IMR-90 (cell line): ENCODE data around the gene G3BP1. TPM values are rescaled to one million over a fixed set of nuclear protein-coding genes. Genes with fewer than 3 reads are reported as not detected.
A peak's percentile ranks its signal among the peaks of the same experiment; 100 is the strongest.

Experiments used
- ATAC-seq: fragments of 200-7000 bp; cut with Tn5 transposase; 2 replicates; pipeline ENCODE4 v1.9.1; 2020; ENCODE audit warnings: low read depth, mild to moderate bottlenecking, moderate library complexity
- BruUV-seq: library from RNA; stranded (reverse); fragments of 400-500 nt; replicated peaks from 2 replicates; lab custom pipeline; 2021; lab: Mats Ljungman, UMichigan
- CTCF ChIA-PET: fragments of 300-600 bp; formaldehyde crosslinking; extraction: SDS; loops from one replicate; lab custom pipeline; 2021; ENCODE audit warnings: antibody characterized with exemption; lab: Yijun Ruan, JAX
- POLR2A ChIA-PET: fragments of 300-600 bp; sonication (Branson Sonifier 250); formaldehyde crosslinking; loops from one replicate; lab custom pipeline; 2022; ENCODE audit warnings: antibody characterized with exemption; ENCODE audit not compliant: unreplicated experiment; lab: Charles Lee
- DNase-seq: peaks from one replicate; pipeline ENCODE4 v3.0.0; 2013
- H2AFZ ChIP-seq: replicated peaks from 2 replicates; pipeline ENCODE3; 2013; ENCODE audit warnings: low read length, mild to moderate bottlenecking; ENCODE audit not compliant: poor library complexity
- H2AK5ac ChIP-seq: 2 replicates; pipeline ENCODE4 v1.6.1; 2013; ENCODE audit warnings: low read depth, low read length, inconsistent platforms
- H2AK9ac ChIP-seq: replicated peaks from 2 replicates; pipeline ENCODE3; 2013; ENCODE audit warnings: mild to moderate bottlenecking, low read depth, low read length, moderate library complexity; ENCODE audit not compliant: poor library complexity
- H2BK120ac ChIP-seq: 2 replicates; pipeline ENCODE4 v1.6.1; 2013; ENCODE audit warnings: low read depth, low read length, inconsistent platforms
- H2BK15ac ChIP-seq: 3 replicates; pipeline ENCODE4 v1.6.1; 2013; ENCODE audit warnings: low read depth, low read length, inconsistent platforms
- H2BK20ac ChIP-seq: 2 replicates; pipeline ENCODE4 v1.6.1; 2013; ENCODE audit warnings: low read depth, mild to moderate bottlenecking, inconsistent platforms, low read length, moderate library complexity
- H2BK5ac ChIP-seq: 2 replicates; pipeline ENCODE4 v1.6.1; 2013; ENCODE audit warnings: mild to moderate bottlenecking, low read depth, low read length, inconsistent platforms; ENCODE audit not compliant: poor library complexity, severe bottlenecking
- H3K14ac ChIP-seq: replicated peaks from 2 replicates; pipeline ENCODE4 v1.6.1; 2013; ENCODE audit warnings: low read depth, low read length, inconsistent platforms
- H3K18ac ChIP-seq: 2 replicates; pipeline ENCODE4 v1.6.1; 2013; ENCODE audit warnings: low read depth, low read length, control low read depth
- H3K23ac ChIP-seq: 2 replicates; pipeline ENCODE4 v1.6.1; 2013; ENCODE audit warnings: low read depth, low read length, inconsistent platforms
- H3K27ac ChIP-seq: 2 replicates; pipeline ENCODE4 v1.5.1; 2013; ENCODE audit warnings: mild to moderate bottlenecking, control low read depth, low read length; ENCODE audit not compliant: insufficient read depth
- H3K27me3 ChIP-seq: 2 replicates; pipeline ENCODE4 v1.6.1; 2013; ENCODE audit warnings: low read length; ENCODE audit not compliant: control insufficient read depth, insufficient read depth
- H3K36me3 ChIP-seq: 2 replicates; pipeline ENCODE4 v1.6.1; 2013; ENCODE audit warnings: low read length, mixed read lengths; ENCODE audit not compliant: control insufficient read depth, insufficient read depth
- H3K4ac ChIP-seq: 2 replicates; pipeline ENCODE4 v1.6.1; 2013; ENCODE audit warnings: low read depth, low read length, inconsistent platforms
- H3K4me1 ChIP-seq: 2 replicates; pipeline ENCODE4 v1.6.1; 2013; ENCODE audit warnings: low read length, mixed read lengths; ENCODE audit not compliant: control insufficient read depth, insufficient read depth
- H3K4me2 ChIP-seq: 2 replicates; pipeline ENCODE4 v1.6.1; 2013; ENCODE audit warnings: low read depth, mild to moderate bottlenecking, control low read depth, low read length, moderate library complexity
- H3K4me3 ChIP-seq: 2 replicates; pipeline ENCODE4 v1.5.1; 2013; ENCODE audit warnings: low read depth, mild to moderate bottlenecking, control low read depth, low read length, moderate library complexity; ENCODE audit not compliant: insufficient read depth
- H3K56ac ChIP-seq: 2 replicates; pipeline ENCODE4 v1.6.1; 2013; ENCODE audit warnings: low read length, inconsistent platforms; ENCODE audit not compliant: insufficient read depth; ENCODE audit errors: extremely low read depth
- H3K79me1 ChIP-seq, 2 experiments: 2 replicates each; pipeline ENCODE4 v1.6.1; 2013; ENCODE audit warnings: low read length in 2 of 2, inconsistent platforms in 1 of 2, low read depth in 1 of 2
- H3K9ac ChIP-seq: 2 replicates; pipeline ENCODE4 v1.6.1; 2013; ENCODE audit warnings: low read depth, low read length, control low read depth
- H3K9me1 ChIP-seq: 2 replicates; pipeline ENCODE4 v1.6.1; 2013; ENCODE audit warnings: low read length, inconsistent platforms; ENCODE audit not compliant: insufficient read depth
- H3K9me3 ChIP-seq: 2 replicates; pipeline ENCODE4 v1.6.1; 2013; ENCODE audit warnings: low read length; ENCODE audit not compliant: control insufficient read depth, insufficient read depth
- H4K20me1 ChIP-seq: 2 replicates; pipeline ENCODE4 v1.6.1; 2013; ENCODE audit warnings: low read length, inconsistent platforms; ENCODE audit not compliant: insufficient read depth
- H4K5ac ChIP-seq: 2 replicates; pipeline ENCODE4 v1.6.1; 2013; ENCODE audit warnings: mild to moderate bottlenecking, low read depth, low read length, control low read depth
- H4K8ac ChIP-seq, 2 experiments: 2 replicates each; pipeline ENCODE4 v1.6.1; 2013; ENCODE audit warnings: low read depth in 2 of 2, low read length in 2 of 2, control low read depth in 1 of 2, inconsistent platforms in 1 of 2
- H4K91ac ChIP-seq: 2 replicates; pipeline ENCODE4 v1.6.1; 2013; ENCODE audit warnings: low read depth, low read length, inconsistent platforms; ENCODE audit not compliant: insufficient read depth
- CEBPB ChIP-seq: IDR thresholded peaks from 2 replicates; pipeline ENCODE4 v1.6.1; 2012; ENCODE audit warnings: low read depth, low read length, improper control_type of control experiment
- FOS ChIP-seq: fragments of 150-350 bp; IDR thresholded peaks from 2 replicates; pipeline ENCODE4 v1.6.1; 2016; ENCODE audit warnings: low read depth, low read length
- MXI1 ChIP-seq: IDR thresholded peaks from 2 replicates; pipeline ENCODE4 v1.6.1; 2012; ENCODE audit warnings: low read depth, mild to moderate bottlenecking, low read length, moderate library complexity, borderline replicate concordance
- RAD21 ChIP-seq: IDR thresholded peaks from 2 replicates; pipeline ENCODE4 v1.6.1; 2012; ENCODE audit warnings: low read length, improper control_type of control experiment
- RCOR1 ChIP-seq: IDR thresholded peaks from 2 replicates; pipeline ENCODE4 v1.6.1; 2012; ENCODE audit warnings: mild to moderate bottlenecking, low read length, improper control_type of control experiment; ENCODE audit not compliant: insufficient replicate concordance
- WGBS, 2 experiments: methylation state at CpG; one replicate each; pipeline versions ENCODE4 v1.1.5 to v1.1.7; 2013; ENCODE audit warnings: missing lambda C conversion rate in 2 of 2; ENCODE audit not compliant: insufficient read length in 1 of 2; ENCODE audit errors: extremely low coverage in 2 of 2; 5-methylcytosine and 5-hydroxymethylcytosine counted together
- dilution Hi-C: fragments of 300-500 bp; cut with HindIII; formaldehyde crosslinking; loops from one replicate; pipeline ENCODE4 v1.14.3; 2018; ENCODE audit warnings: low sequenced_read_pairs; ENCODE audit not compliant: unreplicated experiment
- in situ Hi-C: fragments of 300-500 bp; cut with MboI; formaldehyde crosslinking; loops from 3 replicates; pipeline ENCODE4 v1.14.3; 2019; ENCODE audit warnings: low sequenced_read_pairs, inconsistent platforms, mixed read lengths
- intact Hi-C: fragments of 100-400 bp; cut with micrococcal nuclease; formaldehyde crosslinking; loops from 2 replicates; pipeline ENCODE4 v1.10.0; 2022
- polyA plus RNA-seq, 3 experiments: library from polyadenylated mRNA; depleted of rRNA; stranded (reverse); fragments of >200 nt; gene quantifications; 2 replicates each; pipeline ENCODE4 v1.2.3, GENCODE V29; 2012; ENCODE audit warnings: low replicate concordance in 1 of 3
- total RNA-seq: library from RNA; depleted of rRNA; stranded (reverse); fragments of >200 nt; gene quantifications from 2 replicates; pipeline ENCODE4 v1.2.3, GENCODE V29; 2012

G3BP1 gene
- total and polyA plus RNA-seq, 2 of the 4 experiments (the other 2 are of a cell fraction), result 40.2 to 482 TPM

GRCh38 chr5:151811593-151812321, 40.0 kb downstream of the G3BP1 start:
- intact Hi-C loops, result no loop called here
- no peak overlapping the region for H4K8ac ChIP-seq
- no peak overlapping the region for H2BK5ac ChIP-seq
- no peak overlapping the region for H2AFZ ChIP-seq
- DNase-seq (peak; percentile 53), ATAC-seq (0 out of 2 replicates have a peak, but pooled peaks have one; percentile 15)
- no peaks in the 10 kb centered on the region for H3K27me3 ChIP-seq
- H2BK20ac ChIP-seq, result no peak overlapping the region
- H3K56ac ChIP-seq, result no peak overlapping the region
- no peak overlapping the region for H3K18ac ChIP-seq
- no peak overlapping the region for H3K14ac ChIP-seq
- no peak overlapping the region for H3K4ac ChIP-seq
- CTCF ChIA-PET, result interaction anchor here (2.2 kb wide), 1 partner anchor 14 kb away, joined by 5 read pairs; no protein-coding TSS in a partner anchor
- no peak overlapping the region for H3K4me2 ChIP-seq
- H4K20me1 ChIP-seq, result peaks cover 17% of the 10 kb centered on the region; the same call in 1 of the 2 replicates
- H3K9me1 ChIP-seq, result no peaks in the 10 kb centered on the region
- H3K9ac ChIP-seq, result no peak overlapping the region
- no peak overlapping the region for H2BK15ac ChIP-seq
- POLR2A ChIA-PET, result interaction anchor here (0.7 kb wide), 1 partner anchor 9 kb away, joined by 3 read pairs; no protein-coding TSS in a partner anchor
- no TSS peak for BruUV-seq
- H3K27ac ChIP-seq, result no peak overlapping the region
- no peaks in the 10 kb centered on the region for H3K9me3 ChIP-seq
- H3K79me1 ChIP-seq, result peaks cover 30 to 54% of the 10 kb centered on the region in 2 experiments
- H2AK5ac ChIP-seq, result no peak overlapping the region
- H3K36me3 ChIP-seq, result peaks cover 18% of the 10 kb centered on the region
- in situ Hi-C loops, result no loop called here
- H2AK9ac ChIP-seq, result no peak overlapping the region
- no peak overlapping the region for H4K5ac ChIP-seq
- H3K4me1 ChIP-seq, result peaks cover 9% of the 10 kb centered on the region
- no peak for TF ChIP-seq CEBPB
- TF ChIP-seq MXI1, result no peak
- no peak for TF ChIP-seq RAD21
- no peak for TF ChIP-seq RCOR1
- TF ChIP-seq FOS, result no peak
- H3K23ac ChIP-seq, result no peak overlapping the region
- 70% methylated on average over 2 of the region's 5 CpGs; no CpG with 5 or more reads in 1 of the 2 experiments for WGBS, 2 experiments
- dilution Hi-C loops, result no loop called here
- no peak overlapping the region for H2BK120ac ChIP-seq
- H3K4me3 ChIP-seq, result no peak overlapping the region
- no peak overlapping the region for H4K91ac ChIP-seq
